ENCODE results near the gene NLRC5.

GRCh38 chr16:56993204-56993603 lies 3.8 kb downstream of the NLRC5 start:
- TF ChIP-seq, protein P1, sequence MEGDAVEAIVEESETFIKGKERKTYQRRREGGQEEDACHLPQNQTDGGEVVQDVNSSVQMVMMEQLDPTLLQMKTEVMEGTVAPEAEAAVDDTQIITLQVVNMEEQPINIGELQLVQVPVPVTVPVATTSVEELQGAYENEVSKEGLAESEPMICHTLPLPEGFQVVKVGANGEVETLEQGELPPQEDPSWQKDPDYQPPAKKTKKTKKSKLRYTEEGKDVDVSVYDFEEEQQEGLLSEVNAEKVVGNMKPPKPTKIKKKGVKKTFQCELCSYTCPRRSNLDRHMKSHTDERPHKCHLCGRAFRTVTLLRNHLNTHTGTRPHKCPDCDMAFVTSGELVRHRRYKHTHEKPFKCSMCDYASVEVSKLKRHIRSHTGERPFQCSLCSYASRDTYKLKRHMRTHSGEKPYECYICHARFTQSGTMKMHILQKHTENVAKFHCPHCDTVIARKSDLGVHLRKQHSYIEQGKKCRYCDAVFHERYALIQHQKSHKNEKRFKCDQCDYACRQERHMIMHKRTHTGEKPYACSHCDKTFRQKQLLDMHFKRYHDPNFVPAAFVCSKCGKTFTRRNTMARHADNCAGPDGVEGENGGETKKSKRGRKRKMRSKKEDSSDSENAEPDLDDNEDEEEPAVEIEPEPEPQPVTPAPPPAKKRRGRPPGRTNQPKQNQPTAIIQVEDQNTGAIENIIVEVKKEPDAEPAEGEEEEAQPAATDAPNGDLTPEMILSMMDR (IDR thresholded peaks at IDR 0.05), result no peak
- no peak for TF ChIP-seq POLR2AphosphoS5 (IDR thresholded peaks at IDR 0.05)
